Ovary (tissue), 3 donors: ENCODE data around the gene FOXP1.

Experiments used
- POLR2A ChIP-seq: fragments of 450-650 bp; IDR thresholded peaks from one replicate; pipeline ENCODE4 v1.6.1; 2017; ENCODE audit warnings: antibody characterized with exemption, mild to moderate bottlenecking, moderate library complexity
- TF ChIP-seq, protein P1 (sequence below), 3 donors: fragments of 450-650 bp in 2 of 3; fragments of 200-600 bp in 1 of 3; IDR thresholded peaks; one replicate each; pipeline versions ENCODE4 v1.5.1 to v1.8.0; 2016 to 2022; ENCODE audit warnings: antibody characterized with exemption in 3 of 3, mild to moderate bottlenecking in 1 of 3
- donor health status: DM: no; HTN: no; CAD: no.

DNA sequence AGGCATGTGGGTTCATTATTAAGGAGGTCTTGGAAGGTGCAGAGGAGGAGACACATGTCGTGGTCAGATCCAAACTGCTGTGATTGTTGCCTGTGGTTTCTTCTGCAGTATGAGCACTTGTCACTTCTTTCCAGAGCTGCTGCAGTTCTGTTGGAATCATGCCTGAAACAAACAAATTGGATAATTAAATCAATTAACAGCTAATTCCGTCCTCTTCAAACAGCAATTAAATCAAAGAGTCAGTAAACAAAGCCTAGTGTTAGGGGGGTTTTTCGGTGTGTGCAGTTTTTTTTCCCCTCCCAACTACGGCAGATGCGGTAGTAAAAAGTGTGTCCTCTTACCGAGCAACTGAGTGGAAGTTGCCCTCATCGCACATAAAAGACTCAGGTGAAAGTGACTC, 542.2 kb downstream of the FOXP1 start:
- TF ChIP-seq, protein P1, sequence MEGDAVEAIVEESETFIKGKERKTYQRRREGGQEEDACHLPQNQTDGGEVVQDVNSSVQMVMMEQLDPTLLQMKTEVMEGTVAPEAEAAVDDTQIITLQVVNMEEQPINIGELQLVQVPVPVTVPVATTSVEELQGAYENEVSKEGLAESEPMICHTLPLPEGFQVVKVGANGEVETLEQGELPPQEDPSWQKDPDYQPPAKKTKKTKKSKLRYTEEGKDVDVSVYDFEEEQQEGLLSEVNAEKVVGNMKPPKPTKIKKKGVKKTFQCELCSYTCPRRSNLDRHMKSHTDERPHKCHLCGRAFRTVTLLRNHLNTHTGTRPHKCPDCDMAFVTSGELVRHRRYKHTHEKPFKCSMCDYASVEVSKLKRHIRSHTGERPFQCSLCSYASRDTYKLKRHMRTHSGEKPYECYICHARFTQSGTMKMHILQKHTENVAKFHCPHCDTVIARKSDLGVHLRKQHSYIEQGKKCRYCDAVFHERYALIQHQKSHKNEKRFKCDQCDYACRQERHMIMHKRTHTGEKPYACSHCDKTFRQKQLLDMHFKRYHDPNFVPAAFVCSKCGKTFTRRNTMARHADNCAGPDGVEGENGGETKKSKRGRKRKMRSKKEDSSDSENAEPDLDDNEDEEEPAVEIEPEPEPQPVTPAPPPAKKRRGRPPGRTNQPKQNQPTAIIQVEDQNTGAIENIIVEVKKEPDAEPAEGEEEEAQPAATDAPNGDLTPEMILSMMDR (IDR thresholded peaks at IDR 0.05): no peak
- TF ChIP-seq POLR2A: no peak
